BLaER1 treated with 17β-estradiol and CSF1 and Interleukin-3, amounts not matched to agents 10 nM and 100 nM (cell line): ENCODE data around the gene PSMD5.

Experiments
- H3K27ac ChIP-seq, 11 experiments: shearing (Covaris generic); formaldehyde crosslinking; 2 replicates each; pipeline ENCODE4 v1.8.1; 2022
- H3K27me3 ChIP-seq, 11 experiments: shearing (Covaris generic); formaldehyde crosslinking; 2 replicates each; pipeline ENCODE4 v1.8.1; 2022
- H3K36me3 ChIP-seq, 11 experiments: shearing (Covaris generic); formaldehyde crosslinking; 2 replicates each; pipeline ENCODE4 v1.8.1; 2022
- H3K4me1 ChIP-seq, 10 experiments: shearing (Covaris generic); formaldehyde crosslinking; 2 replicates each; pipeline ENCODE4 v1.8.1; 2022
- H3K4me2 ChIP-seq, 11 experiments: shearing (Covaris generic); formaldehyde crosslinking; 2 replicates each; pipeline ENCODE4 v1.8.1; 2022
- H3K4me3 ChIP-seq, 10 experiments: shearing (Covaris generic); formaldehyde crosslinking; 2 replicates each; pipeline ENCODE4 v1.8.1; 2022
- H3K9ac ChIP-seq, 11 experiments: shearing (Covaris generic); formaldehyde crosslinking; 2 replicates each; pipeline ENCODE4 v1.8.1; 2022
- H3K9me3 ChIP-seq, 11 experiments: shearing (Covaris generic); formaldehyde crosslinking; replicated peaks in 1 of 11; 2 replicates each; pipeline ENCODE4 v1.8.1; 2022
- H4K20me1 ChIP-seq, 11 experiments: shearing (Covaris generic); formaldehyde crosslinking; 2 replicates each; pipeline ENCODE4 v1.8.1; 2022
- Cebpa-rat ChIP-seq, 11 experiments: shearing (Covaris generic); IDR thresholded peaks; 2 replicates each; pipeline ENCODE4 v1.8.1; 2022

Gene PSMD5

GRCh38 chr9:120865809-120866208 is 23.1 kb upstream of the PSMD5 start:
- H3K36me3 ChIP-seq, result peaks cover 55 to 83% (median 77%) of the 10 kb centered on the region in 11 experiments
- H3K27ac ChIP-seq, result peak overlapping the region in 1 of 11 experiments; percentile 48; a peak in 1 of 22 replicates
- H3K4me3 ChIP-seq, result no peak overlapping the region
- peaks cover 0 to 28% (median 0%) of the 10 kb centered on the region in 11 experiments; a peak in 3 of 22 replicates for H4K20me1 ChIP-seq
- no peak overlapping the region for H3K9ac ChIP-seq
- no peaks in the 10 kb centered on the region for H3K27me3 ChIP-seq
- no peak overlapping the region for H3K4me2 ChIP-seq
- H3K4me1 ChIP-seq, result peaks cover 20 to 29% (median 24%) of the 10 kb centered on the region in 10 experiments
- TF ChIP-seq Cebpa-rat (IDR thresholded peaks at IDR 0.05), result no peak
- H3K9me3 ChIP-seq, result no peaks in the 10 kb centered on the region

- Histone ChIP-seq H4K20me1 (peaks cover 0 to 28% (median 0%) of the 10 kb centered on the region in 11 experiments; a peak in 3 of 22 replicates), H3K4me1 (peaks cover 16 to 24% (median 20%) of the 10 kb centered on the region in 10 experiments), H3K9ac (0 out of 22 replicates have a peak overlapping the region, but pooled peaks of 1 of the 11 experiments have one; percentile 2), H3K9me3 (no peaks in the 10 kb centered on the region), H3K27me3 (no peaks in the 10 kb centered on the region), H3K4me2 (no peak overlapping the region), H3K27ac (peak overlapping the region in 1 of 11 experiments; percentile 48; a peak in 1 of 22 replicates), H3K36me3 (peaks cover 61 to 83% (median 77%) of the 10 kb centered on the region in 11 experiments), H3K4me3 (no peak overlapping the region)
- no peak for TF ChIP-seq Cebpa-rat (IDR thresholded peaks at IDR 0.05)
Observed at GRCh38 chr9:120865176-120865575, 22.5 kb upstream of the PSMD5 start.

- H3K27ac ChIP-seq, result no peak overlapping the region
- H4K20me1 ChIP-seq, result peaks cover 0 to 24% (median 0%) of the 10 kb centered on the region in 11 experiments; a peak in 3 of 22 replicates
- H3K9me3 ChIP-seq, result no peaks in the 10 kb centered on the region
- TF ChIP-seq Cebpa-rat (IDR thresholded peaks at IDR 0.05), result no peak
- H3K36me3 ChIP-seq, result peaks cover 65 to 83% (median 77%) of the 10 kb centered on the region in 11 experiments
- peaks cover 12 to 20% (median 15%) of the 10 kb centered on the region in 10 experiments for H3K4me1 ChIP-seq
- no peak overlapping the region for H3K4me2 ChIP-seq
- H3K9ac ChIP-seq, result no peak overlapping the region
- H3K4me3 ChIP-seq, result no peak overlapping the region
- no peaks in the 10 kb centered on the region for H3K27me3 ChIP-seq
Observed at GRCh38 chr9:120864719-120865118, 22.0 kb upstream of the PSMD5 start.

- Histone ChIP-seq H4K20me1 (peaks cover 0 to 21% (median 0%) of the 10 kb centered on the region in 11 experiments; a peak in 3 of 22 replicates), H3K4me3 (no peak overlapping the region), H3K27ac (no peak overlapping the region), H3K27me3 (no peaks in the 10 kb centered on the region), H3K9me3 (no peaks in the 10 kb centered on the region), H3K9ac (no peak overlapping the region), H3K36me3 (peaks cover 73 to 89% (median 83%) of the 10 kb centered on the region in 11 experiments), H3K4me2 (no peak overlapping the region), H3K4me1 (peaks cover 6 to 12% (median 7%) of the 10 kb centered on the region in 10 experiments; a peak in 19 of 20 replicates)
- TF ChIP-seq Cebpa-rat (IDR thresholded peaks at IDR 0.05), result no peak
Observed at GRCh38 chr9:120863833-120864232, 21.1 kb upstream of the PSMD5 start.

- peaks cover 0 to 21% (median 0%) of the 10 kb centered on the region in 11 experiments; a peak in 3 of 22 replicates for H4K20me1 ChIP-seq
- H3K4me3 ChIP-seq, result no peak overlapping the region
- no peak overlapping the region for H3K9ac ChIP-seq
- H3K4me1 ChIP-seq, result peaks cover 0 to 1% (median 0%) of the 10 kb centered on the region in 10 experiments; a peak in 1 of 20 replicates
- H3K27me3 ChIP-seq, result no peaks in the 10 kb centered on the region
- no peak overlapping the region for H3K4me2 ChIP-seq
- TF ChIP-seq Cebpa-rat (IDR thresholded peaks at IDR 0.05), result no peak
- no peak overlapping the region for H3K27ac ChIP-seq
- no peaks in the 10 kb centered on the region for H3K9me3 ChIP-seq
- H3K36me3 ChIP-seq, result peaks cover 86 to 100% (median 97%) of the 10 kb centered on the region in 11 experiments
Observed at GRCh38 chr9:120862452-120862851, 19.7 kb upstream of the PSMD5 start.

GRCh38 chr9:120861935-120862334 is 19.2 kb upstream of the PSMD5 start:
- H3K36me3 ChIP-seq, result peaks cover 90 to 99% (median 97%) of the 10 kb centered on the region in 11 experiments
- H3K9ac ChIP-seq, result no peak overlapping the region
- no peak overlapping the region for H3K4me2 ChIP-seq
- no peak overlapping the region for H3K4me3 ChIP-seq
- H3K27me3 ChIP-seq, result no peaks in the 10 kb centered on the region
- no peaks in the 10 kb centered on the region for H3K9me3 ChIP-seq
- H4K20me1 ChIP-seq, result peaks cover 0 to 21% (median 0%) of the 10 kb centered on the region in 11 experiments; a peak in 3 of 22 replicates
- no peaks in the 10 kb centered on the region; a peak in 1 of 20 replicates for H3K4me1 ChIP-seq
- TF ChIP-seq Cebpa-rat (IDR thresholded peaks at IDR 0.05), result no peak
- H3K27ac ChIP-seq, result 0 out of 22 replicates have a peak overlapping the region, but pooled peaks of 1 of the 11 experiments have one; percentile 1

GRCh38 chr9:120860083-120860482 is 17.4 kb upstream of the PSMD5 start:
- no peak overlapping the region for H3K4me2 ChIP-seq
- no peak overlapping the region for H3K4me3 ChIP-seq
- H4K20me1 ChIP-seq, result peaks cover 0 to 15% (median 0%) of the 10 kb centered on the region in 11 experiments; a peak in 4 of 22 replicates
- no peak for TF ChIP-seq Cebpa-rat (IDR thresholded peaks at IDR 0.05)
- no peak overlapping the region for H3K27ac ChIP-seq
- no peak overlapping the region for H3K9ac ChIP-seq
- no peaks in the 10 kb centered on the region for H3K9me3 ChIP-seq
- peaks cover 81 to 98% (median 97%) of the 10 kb centered on the region in 11 experiments for H3K36me3 ChIP-seq
- no peaks in the 10 kb centered on the region for H3K27me3 ChIP-seq
- no peaks in the 10 kb centered on the region; a peak in 1 of 20 replicates for H3K4me1 ChIP-seq

- H3K36me3 ChIP-seq, result peaks cover 82 to 100% (median 98%) of the 10 kb centered on the region in 11 experiments
- H3K27me3 ChIP-seq, result no peaks in the 10 kb centered on the region
- no peaks in the 10 kb centered on the region; a peak in 1 of 20 replicates for H3K4me1 ChIP-seq
- no peak overlapping the region for H3K27ac ChIP-seq
- no peak overlapping the region for H3K4me3 ChIP-seq
- H4K20me1 ChIP-seq, result peaks cover 0 to 15% (median 0%) of the 10 kb centered on the region in 11 experiments; a peak in 4 of 22 replicates
- no peak overlapping the region for H3K4me2 ChIP-seq
- no peaks in the 10 kb centered on the region for H3K9me3 ChIP-seq
- H3K9ac ChIP-seq, result no peak overlapping the region
- TF ChIP-seq Cebpa-rat (IDR thresholded peaks at IDR 0.05), result no peak
Observed at GRCh38 chr9:120859361-120859760, 16.6 kb upstream of the PSMD5 start.

GRCh38 chr9:120857902-120858301 is 15.2 kb upstream of the PSMD5 start:
- Histone ChIP-seq H3K27ac (no peak overlapping the region), H3K9ac (no peak overlapping the region), H3K36me3 (peaks cover 70 to 100% (median 86%) of the 10 kb centered on the region in 11 experiments), H3K4me3 (no peak overlapping the region), H3K4me1 (no peaks in the 10 kb centered on the region; a peak in 1 of 20 replicates), H3K9me3 (no peaks in the 10 kb centered on the region), H3K27me3 (no peaks in the 10 kb centered on the region), H4K20me1 (peaks cover 0 to 15% (median 0%) of the 10 kb centered on the region in 11 experiments; a peak in 4 of 22 replicates), H3K4me2 (no peak overlapping the region)
- no peak for TF ChIP-seq Cebpa-rat (IDR thresholded peaks at IDR 0.05)
